ENCODE data around the gene NIPSNAP3A. TPM values are rescaled to one million over a fixed set of nuclear protein-coding genes. Genes with fewer than 3 reads are reported as not detected.

Gene NIPSNAP3A
- total RNA-seq, 4 donors from 2014 or later: 21.9 to 42.0 (median 24.4) TPM

DNA sequence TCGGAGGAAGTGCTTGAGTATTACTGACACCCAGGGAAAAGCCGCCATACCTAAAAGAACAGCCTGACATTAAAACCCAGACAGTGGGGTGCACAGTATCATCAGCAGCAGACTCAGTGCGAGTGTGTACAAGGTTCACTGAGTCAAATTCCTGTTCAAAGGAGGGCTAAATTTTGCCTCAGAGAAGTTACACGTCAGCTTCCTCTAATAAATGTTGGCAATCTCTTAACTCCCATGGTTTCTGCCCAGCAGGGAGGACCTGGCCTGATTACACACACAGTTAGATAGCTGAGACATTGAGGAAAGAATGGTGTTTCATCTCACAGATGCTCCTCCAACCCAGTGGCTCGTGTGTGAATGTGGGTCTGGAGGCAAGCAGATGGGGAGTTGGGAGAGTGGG lies 54.6 kb downstream of the NIPSNAP3A start:
- no peaks in the 10 kb centered on the region for H3K9me3 ChIP-seq
- TF ChIP-seq POLR2A (IDR thresholded peaks at IDR 0.05) (no peak), EP300 (IDR thresholded peaks at IDR 0.05) (no peak), POLR2AphosphoS5 (IDR thresholded peaks at IDR 0.05) (no peak)
- TF ChIP-seq, protein P1, sequence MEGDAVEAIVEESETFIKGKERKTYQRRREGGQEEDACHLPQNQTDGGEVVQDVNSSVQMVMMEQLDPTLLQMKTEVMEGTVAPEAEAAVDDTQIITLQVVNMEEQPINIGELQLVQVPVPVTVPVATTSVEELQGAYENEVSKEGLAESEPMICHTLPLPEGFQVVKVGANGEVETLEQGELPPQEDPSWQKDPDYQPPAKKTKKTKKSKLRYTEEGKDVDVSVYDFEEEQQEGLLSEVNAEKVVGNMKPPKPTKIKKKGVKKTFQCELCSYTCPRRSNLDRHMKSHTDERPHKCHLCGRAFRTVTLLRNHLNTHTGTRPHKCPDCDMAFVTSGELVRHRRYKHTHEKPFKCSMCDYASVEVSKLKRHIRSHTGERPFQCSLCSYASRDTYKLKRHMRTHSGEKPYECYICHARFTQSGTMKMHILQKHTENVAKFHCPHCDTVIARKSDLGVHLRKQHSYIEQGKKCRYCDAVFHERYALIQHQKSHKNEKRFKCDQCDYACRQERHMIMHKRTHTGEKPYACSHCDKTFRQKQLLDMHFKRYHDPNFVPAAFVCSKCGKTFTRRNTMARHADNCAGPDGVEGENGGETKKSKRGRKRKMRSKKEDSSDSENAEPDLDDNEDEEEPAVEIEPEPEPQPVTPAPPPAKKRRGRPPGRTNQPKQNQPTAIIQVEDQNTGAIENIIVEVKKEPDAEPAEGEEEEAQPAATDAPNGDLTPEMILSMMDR (IDR thresholded peaks at IDR 0.05): no peak
- no peak overlapping the region for H3K4me3 ChIP-seq
- H3K4me1 ChIP-seq: no peaks in the 10 kb centered on the region
- H3K27me3 ChIP-seq: no peaks in the 10 kb centered on the region
- 81 to 94% methylated on average over 3 of the region's 5 CpGs for WGBS, 2 donors (ENCODE audit: low coverage in 1 of 2)
- H3K36me3 ChIP-seq: peaks cover 48 to 100% of the 10 kb centered on the region in 2 donors
- H3K27ac ChIP-seq: no peak overlapping the region
- ATAC-seq: no peak

DNA sequence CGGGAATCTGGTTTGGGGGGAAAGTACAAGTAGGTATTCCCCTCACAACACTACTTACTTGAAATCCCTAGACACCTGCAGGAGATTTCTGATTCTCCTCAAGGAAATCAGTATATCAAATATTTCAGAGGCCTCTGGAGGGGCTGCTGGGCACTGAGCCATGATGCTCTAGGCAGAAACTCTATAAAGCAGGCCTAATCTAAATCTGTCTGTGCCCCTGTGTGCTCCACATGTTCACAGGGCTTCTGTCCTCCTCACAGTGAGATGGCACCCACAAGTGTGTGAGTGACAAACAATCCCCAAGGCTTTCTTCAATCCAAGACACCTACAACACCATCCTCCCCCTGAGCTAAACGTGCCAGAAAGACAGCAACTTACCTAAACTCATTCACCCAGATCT lies 55.4 kb downstream of the NIPSNAP3A start:
- Histone ChIP-seq H3K4me1 (no peaks in the 10 kb centered on the region), H3K36me3 (peaks cover 44 to 99% of the 10 kb centered on the region in 2 donors), H3K4me3 (no peak overlapping the region), H3K27me3 (no peaks in the 10 kb centered on the region), H3K27ac (no peak overlapping the region), H3K9me3 (no peaks in the 10 kb centered on the region)
- 76 to 81% methylated on average over 2 of the region's 2 CpGs for WGBS, 2 donors (ENCODE audit: low coverage in 1 of 2)
- ATAC-seq: no peak
- no peak for TF ChIP-seq POLR2A (IDR thresholded peaks at IDR 0.05)
- no peak for TF ChIP-seq EP300 (IDR thresholded peaks at IDR 0.05)
- TF ChIP-seq, protein P1 (IDR thresholded peaks at IDR 0.05): no peak
- no peak for TF ChIP-seq POLR2AphosphoS5 (IDR thresholded peaks at IDR 0.05)

- TF ChIP-seq POLR2A (IDR thresholded peaks at IDR 0.05): no peak
- TF ChIP-seq, protein P1 (IDR thresholded peaks at IDR 0.05): no peak
- no peak for TF ChIP-seq EP300 (IDR thresholded peaks at IDR 0.05)
- no peak for TF ChIP-seq POLR2AphosphoS5 (IDR thresholded peaks at IDR 0.05)
- ATAC-seq: no peak
- Histone ChIP-seq H3K27ac (no peak overlapping the region), H3K4me3 (no peak overlapping the region), H3K9me3 (no peaks in the 10 kb centered on the region), H3K4me1 (peaks cover 0 to under 1% (median 0%) of the 10 kb centered on the region in 3 donors), H3K36me3 (peaks cover 38 to 99% of the 10 kb centered on the region in 2 donors), H3K27me3 (no peaks in the 10 kb centered on the region)
- WGBS, 2 donors (ENCODE audit: low coverage in 1 of 2): 95% methylated on average over 2 of the region's 2 CpGs; no CpG with 5 or more reads in 1 of the 2 donors
Measured at GRCh38 chr9:104805441-104805840, 58.0 kb downstream of the NIPSNAP3A start.

GRCh38 chr9:104808035-104808614 lies 60.6 kb downstream of the NIPSNAP3A start:
- WGBS, 2 donors (ENCODE audit: low coverage in 1 of 2): 51 to 92% methylated on average over 1 to 3 of the region's 3 CpGs
- ATAC-seq: no peak
- H3K36me3 ChIP-seq: peaks cover 31 to 99% of the 10 kb centered on the region in 2 donors

More at GRCh38 chr9:104808035-104808614, 60.6 kb downstream of the NIPSNAP3A start:
- TF ChIP-seq POLR2AphosphoS5 (IDR thresholded peaks at IDR 0.05) (no peak), POLR2A (IDR thresholded peaks at IDR 0.05) (no peak), EP300 (IDR thresholded peaks at IDR 0.05) (no peak)
- TF ChIP-seq, protein P1 (IDR thresholded peaks at IDR 0.05): peak in 1 of 4 experiments; percentile 18
- no peaks in the 10 kb centered on the region for H3K9me3 ChIP-seq
- no peaks in the 10 kb centered on the region for H3K27me3 ChIP-seq
- no peak overlapping the region for H3K4me3 ChIP-seq
- peaks cover 0 to 13% (median 0%) of the 10 kb centered on the region in 3 donors for H3K4me1 ChIP-seq
- no peak overlapping the region for H3K27ac ChIP-seq

Other genes with a start within 250 kb of the NIPSNAP3A start
- not detected for gene OR13F1, start 243.4 kb upstream of the NIPSNAP3A start, total RNA-seq
- not detected for gene OR13C4, start 220.5 kb upstream of the NIPSNAP3A start, total RNA-seq
- not detected for gene OR13C3, start 210.8 kb upstream of the NIPSNAP3A start, total RNA-seq
- gene OR13C8, start 178.5 kb upstream of the NIPSNAP3A start, total RNA-seq: not detected
- not detected for gene OR13C5, start 148.3 kb upstream of the NIPSNAP3A start, total RNA-seq
- gene OR13C2, start 142.1 kb upstream of the NIPSNAP3A start, total RNA-seq: not detected
- gene OR13C9, start 129.5 kb upstream of the NIPSNAP3A start, total RNA-seq: not detected
- gene OR13D1, start 53.2 kb upstream of the NIPSNAP3A start, total RNA-seq: not detected
- gene NIPSNAP3B, start 16.4 kb downstream of the NIPSNAP3A start, total RNA-seq: 10 to 100 TPM in 1 of 4 donors, 1 to 10 TPM in 3; 1.7 to 10.1 (median 3.2) TPM
- 10 to 100 TPM; 46.2 to 91.5 (median 64.9) TPM for gene ABCA1, start 180.5 kb downstream of the NIPSNAP3A start, total RNA-seq

All from gastroesophageal sphincter (tissue), 4 donors.